Activated T-helper 1 cell treated with anti-CD3 and anti-CD28 coated beads, Interleukin-2, amount 50 U/mL, for 16 hours (primary cell): ENCODE data around the gene MTIF3.
"Not testable (repeated sequence)": the region's sequence is repeated elsewhere in the genome, so short reads cannot be mapped to it uniquely, and the experiment has no call there.

ENCODE experiments used
- DNase-seq, 2 donors: peaks; one replicate each; pipeline ENCODE4 v3.0.0-alpha.2; 2020; ENCODE audit warnings: low read depth in 1 of 2, low spot score in 1 of 2

The MTIF3 gene

GRCh38 chr13:27421101-27421871 lies 29.1 kb downstream of the MTIF3 start:
- DNase-seq = no peak

- DNase-seq = no peak
These were observed 31.0 kb downstream of the MTIF3 start for GRCh38 chr13:27419328-27419727.

- no peak for DNase-seq
These were observed 35.2 kb downstream of the MTIF3 start for GRCh38 chr13:27415116-27415515.

- DNase-seq = no peak
These were observed 39.0 kb downstream of the MTIF3 start for GRCh38 chr13:27411341-27411740.

GRCh38 chr13:27409013-27409412 lies 41.4 kb downstream of the MTIF3 start:
- no peak for DNase-seq

- no peak for DNase-seq
These were observed 42.3 kb downstream of the MTIF3 start for GRCh38 chr13:27408074-27408473.

GRCh38 chr13:27406178-27406939 lies 44.0 kb downstream of the MTIF3 start:
- DNase-seq = peak in 1 of 2 donors; percentile 16

GRCh38 chr13:27405546-27406134 lies 44.7 kb downstream of the MTIF3 start:
- DNase-seq = no peak

- DNase-seq = no peak
These were observed 45.7 kb downstream of the MTIF3 start for GRCh38 chr13:27404680-27405079.

- no peak for DNase-seq
These were observed 46.5 kb downstream of the MTIF3 start for GRCh38 chr13:27403727-27404385.

GRCh38 chr13:27403203-27403678 lies 47.1 kb downstream of the MTIF3 start:
- DNase-seq = no peak

GRCh38 chr13:27401210-27401609 lies 49.2 kb downstream of the MTIF3 start:
- no peak for DNase-seq

GRCh38 chr13:27400405-27400804 lies 50.0 kb downstream of the MTIF3 start:
- DNase-seq = not testable (repeated sequence)

- no peak for DNase-seq
These were observed 52.0 kb downstream of the MTIF3 start for GRCh38 chr13:27398360-27398759.

- DNase-seq = no peak
These were observed 54.0 kb downstream of the MTIF3 start for GRCh38 chr13:27396252-27396846.

GRCh38 chr13:27395007-27395510 lies 55.3 kb downstream of the MTIF3 start:
- DNase-seq = no peak

GRCh38 chr13:27393101-27393500 lies 57.3 kb downstream of the MTIF3 start:
- no peak for DNase-seq

GRCh38 chr13:27391471-27391870 lies 58.9 kb downstream of the MTIF3 start:
- no peak for DNase-seq

- no peak for DNase-seq
These were observed 60.5 kb downstream of the MTIF3 start for GRCh38 chr13:27389891-27390290.

GRCh38 chr13:27388241-27388640 lies 62.1 kb downstream of the MTIF3 start:
- no peak for DNase-seq
